HG02938 (cell line): Measurements from ENCODE around the gene VSTM5.
"Not testable (repeated sequence)": the region's sequence is repeated elsewhere in the genome, so short reads cannot be mapped to it uniquely, and the experiment has no call there.

Source experiments
- ATAC-seq: cut with Tn5 transposase; IDR thresholded peaks from one replicate; pipeline ENCODE4 v1.9.1; 2021; ENCODE audit warnings: mild to moderate bottlenecking, moderate library complexity; ENCODE audit not compliant: unreplicated experiment

Gene VSTM5

GRCh38 chr11:93801366-93801765 lies 49.1 kb downstream of the VSTM5 start:
- no peak for ATAC-seq

GRCh38 chr11:93796441-93797231 lies 53.8 kb downstream of the VSTM5 start:
- no peak for ATAC-seq

DNA sequence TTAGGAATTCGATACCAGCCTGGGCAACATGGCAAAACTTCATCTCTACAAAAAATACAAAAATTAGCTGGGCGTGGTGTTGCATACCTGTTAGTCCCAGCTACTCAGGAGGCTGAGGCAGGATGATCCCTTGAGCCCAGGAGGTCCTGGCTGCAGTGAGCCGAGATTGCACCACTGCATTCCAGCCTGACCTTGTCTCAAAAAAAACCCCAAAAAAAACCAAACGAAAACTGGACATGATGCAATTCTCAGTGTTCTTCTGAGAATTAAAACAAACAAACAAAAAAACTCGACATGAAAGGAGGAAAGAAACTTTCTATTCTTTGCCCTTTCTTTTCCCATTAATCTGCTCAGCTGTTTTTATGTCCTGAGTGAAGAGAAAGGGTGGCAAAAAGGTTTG lies 58.9 kb downstream of the VSTM5 start:
- no peak for ATAC-seq

DNA sequence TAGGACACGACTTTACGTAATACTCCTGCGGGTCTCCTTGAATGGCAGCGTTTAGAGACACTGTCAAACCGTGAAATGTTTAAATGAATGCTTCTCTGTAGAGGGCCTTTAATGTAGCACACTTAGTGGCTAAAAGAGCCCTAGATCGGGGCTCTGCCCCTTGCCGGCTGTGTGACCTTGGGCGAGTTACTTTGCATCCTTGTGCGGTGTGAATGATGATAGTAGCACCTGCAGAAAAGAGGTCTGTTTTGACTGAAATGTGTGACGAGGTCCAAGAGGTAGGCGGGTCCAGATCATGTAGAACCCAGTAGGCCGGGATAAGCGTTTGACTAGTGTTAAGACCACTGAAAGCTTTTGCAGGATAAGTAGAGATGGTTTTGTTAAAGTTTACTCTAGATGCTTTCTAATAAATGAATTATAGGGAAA lies 65.5 kb downstream of the VSTM5 start:
- ATAC-seq, result peak; percentile 25

GRCh38 chr11:93784145-93784934 lies 66.1 kb downstream of the VSTM5 start, which contains the start of gene MED17:
MED17 (plus strand) TSS chr11:93784282; CDS start chr11:93784514, 232 bp downstream.
- peak; percentile 96 for ATAC-seq

GRCh38 chr11:93783765-93784144 lies 66.7 kb downstream of the VSTM5 start:
- peak; percentile 45 for ATAC-seq

DNA sequence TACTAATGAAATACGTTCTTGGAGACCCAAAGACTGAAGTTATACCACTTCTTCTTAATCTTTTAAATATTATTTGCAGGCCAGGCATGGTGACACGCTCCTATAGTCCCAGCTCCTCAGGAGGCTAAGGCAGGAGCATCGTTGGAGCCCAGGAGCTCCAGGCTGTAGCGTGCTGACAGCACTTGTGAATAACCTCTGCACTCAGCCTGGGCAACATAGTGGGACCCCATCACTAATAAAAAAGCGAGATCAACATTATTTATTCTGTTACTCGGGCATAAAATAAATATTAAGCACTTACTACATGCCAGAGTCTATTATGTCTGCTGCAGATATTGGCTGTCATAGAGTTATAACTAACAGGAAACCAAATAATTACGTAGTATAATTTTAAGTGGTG lies 67.1 kb downstream of the VSTM5 start:
- no peak for ATAC-seq

GRCh38 chr11:93775289-93775688 lies 75.1 kb downstream of the VSTM5 start:
- ATAC-seq, result no peak

DNA sequence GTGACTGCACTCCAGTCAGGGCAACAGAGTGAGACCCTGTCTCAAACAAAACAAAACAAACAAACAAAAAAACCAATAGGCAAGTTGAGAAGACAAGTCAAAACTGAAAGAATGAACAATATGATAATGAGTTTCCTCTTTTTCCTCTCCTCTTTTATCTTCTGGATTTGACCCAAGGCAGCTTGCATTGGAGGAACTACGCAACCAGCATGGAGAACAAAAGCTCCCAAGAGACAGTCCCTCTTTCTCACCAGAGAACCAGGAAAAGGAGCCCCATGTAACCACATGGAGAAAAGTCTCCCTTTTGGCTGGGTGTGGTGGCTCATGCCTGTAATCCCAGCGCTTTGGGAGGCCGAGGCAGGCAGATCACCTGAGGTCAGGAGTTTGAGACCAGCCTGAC lies 75.9 kb downstream of the VSTM5 start:
- not testable (repeated sequence) for ATAC-seq

- no peak for ATAC-seq
These were observed 76.7 kb downstream of the VSTM5 start for GRCh38 chr11:93773601-93774200.

DNA sequence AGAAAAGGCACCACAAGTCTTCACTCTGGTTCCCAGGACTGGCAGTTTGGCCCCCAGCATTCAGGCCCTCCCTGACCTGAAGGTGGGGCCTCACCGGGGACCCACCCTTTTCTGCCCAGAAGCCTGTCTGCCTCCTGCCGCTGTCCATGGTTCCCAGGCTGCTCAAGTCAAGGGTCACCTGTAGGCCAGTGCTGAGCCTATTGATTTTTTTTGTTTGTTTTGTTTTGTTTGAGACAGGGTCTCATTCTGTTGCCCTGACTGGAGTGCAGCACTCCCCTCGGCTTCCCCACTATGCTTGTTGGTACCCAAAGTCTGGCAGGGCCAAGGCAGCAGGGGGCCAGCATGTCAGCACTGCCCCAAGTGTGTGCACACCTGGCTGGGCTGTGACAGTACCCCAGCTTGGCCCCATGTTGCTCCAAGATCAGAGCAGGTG lies 77.4 kb downstream of the VSTM5 start:
- no peak for ATAC-seq

DNA sequence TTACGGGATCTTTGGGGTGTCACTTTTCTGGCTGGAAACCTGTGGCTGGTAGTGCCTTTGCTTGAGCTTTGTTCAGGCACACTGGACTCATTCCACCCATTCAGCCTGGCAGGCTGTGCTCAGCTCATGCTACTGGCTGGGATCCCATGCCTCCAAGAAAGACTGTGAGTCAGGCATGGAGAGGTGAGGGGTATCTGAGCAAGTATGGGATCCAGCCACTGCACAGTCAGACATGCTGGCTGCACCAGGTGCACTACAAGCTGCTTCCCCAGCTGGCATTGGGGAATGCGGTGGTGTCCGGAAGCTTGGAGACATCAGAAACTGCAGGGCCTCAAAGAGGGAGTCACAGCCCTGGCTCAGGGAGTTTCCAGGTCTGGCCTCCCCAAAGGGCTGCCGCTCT lies 78.3 kb downstream of the VSTM5 start:
- no peak for ATAC-seq

GRCh38 chr11:93770160-93770559 lies 80.3 kb downstream of the VSTM5 start:
- no peak for ATAC-seq
